A673 (cell line): ENCODE data around the gene MICB.

Experiments used
- EZH2 ChIP-seq: fragments of 200-600 bp; sonication (generic); IDR thresholded peaks from 2 replicates; pipeline ENCODE4 v1.6.1; 2017; ENCODE audit warnings: borderline replicate concordance, low read depth, mild to moderate bottlenecking, mixed read lengths, antibody characterized with exemption, low read length; ENCODE audit not compliant: poor library complexity, severe bottlenecking
- TF ChIP-seq, protein P1 (sequence below): fragments of 300-800, 200-600 bp; sonication (generic); conservative IDR thresholded peaks from 2 replicates; pipeline ENCODE4 v1.5.1; 2017; ENCODE audit warnings: low read depth, mild to moderate bottlenecking, antibody characterized with exemption, low read length, moderate library complexity, mixed read lengths

- TF ChIP-seq, protein P1, sequence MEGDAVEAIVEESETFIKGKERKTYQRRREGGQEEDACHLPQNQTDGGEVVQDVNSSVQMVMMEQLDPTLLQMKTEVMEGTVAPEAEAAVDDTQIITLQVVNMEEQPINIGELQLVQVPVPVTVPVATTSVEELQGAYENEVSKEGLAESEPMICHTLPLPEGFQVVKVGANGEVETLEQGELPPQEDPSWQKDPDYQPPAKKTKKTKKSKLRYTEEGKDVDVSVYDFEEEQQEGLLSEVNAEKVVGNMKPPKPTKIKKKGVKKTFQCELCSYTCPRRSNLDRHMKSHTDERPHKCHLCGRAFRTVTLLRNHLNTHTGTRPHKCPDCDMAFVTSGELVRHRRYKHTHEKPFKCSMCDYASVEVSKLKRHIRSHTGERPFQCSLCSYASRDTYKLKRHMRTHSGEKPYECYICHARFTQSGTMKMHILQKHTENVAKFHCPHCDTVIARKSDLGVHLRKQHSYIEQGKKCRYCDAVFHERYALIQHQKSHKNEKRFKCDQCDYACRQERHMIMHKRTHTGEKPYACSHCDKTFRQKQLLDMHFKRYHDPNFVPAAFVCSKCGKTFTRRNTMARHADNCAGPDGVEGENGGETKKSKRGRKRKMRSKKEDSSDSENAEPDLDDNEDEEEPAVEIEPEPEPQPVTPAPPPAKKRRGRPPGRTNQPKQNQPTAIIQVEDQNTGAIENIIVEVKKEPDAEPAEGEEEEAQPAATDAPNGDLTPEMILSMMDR = no peak
- no peak for TF ChIP-seq EZH2
Observed at GRCh38 chr6:31546958-31547726, 49.2 kb downstream of the MICB start, which contains the start of gene NFKBIL1.
